Uterine smooth muscle cell (primary cell): ENCODE results near the gene BRAP. TPM values are rescaled to one million over a fixed set of nuclear protein-coding genes. Genes with fewer than 3 reads are reported as not detected.

Source experiments
- total RNA-seq: library from RNA; depleted of rRNA; stranded (reverse); fragments of >200 nt; gene quantifications from 2 replicates; pipeline ENCODE4 v1.2.3, GENCODE V29; 2014

Gene BRAP, protein sequence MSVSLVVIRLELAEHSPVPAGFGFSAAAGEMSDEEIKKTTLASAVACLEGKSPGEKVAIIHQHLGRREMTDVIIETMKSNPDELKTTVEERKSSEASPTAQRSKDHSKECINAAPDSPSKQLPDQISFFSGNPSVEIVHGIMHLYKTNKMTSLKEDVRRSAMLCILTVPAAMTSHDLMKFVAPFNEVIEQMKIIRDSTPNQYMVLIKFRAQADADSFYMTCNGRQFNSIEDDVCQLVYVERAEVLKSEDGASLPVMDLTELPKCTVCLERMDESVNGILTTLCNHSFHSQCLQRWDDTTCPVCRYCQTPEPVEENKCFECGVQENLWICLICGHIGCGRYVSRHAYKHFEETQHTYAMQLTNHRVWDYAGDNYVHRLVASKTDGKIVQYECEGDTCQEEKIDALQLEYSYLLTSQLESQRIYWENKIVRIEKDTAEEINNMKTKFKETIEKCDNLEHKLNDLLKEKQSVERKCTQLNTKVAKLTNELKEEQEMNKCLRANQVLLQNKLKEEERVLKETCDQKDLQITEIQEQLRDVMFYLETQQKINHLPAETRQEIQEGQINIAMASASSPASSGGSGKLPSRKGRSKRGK
- total RNA-seq, result 18.0 and 19.4 TPM in 2 replicates

GRCh38 chr12:111685811-111686573, at the start of gene BRAP, which contains the start of gene ACAD10:
Gene BRAP, minus strand, starts transcription at chr12:111685956. Its CDS starts 164 bp downstream, at chr12:111685792.
Gene ACAD10, plus strand, starts transcription at chr12:111686053. Its CDS starts 6,657 bp downstream, at chr12:111692710.

GRCh38 chr12:111598637-111599452, 86.9 kb downstream of the BRAP start, which contains the start of gene ATXN2:
Gene ATXN2, minus strand, starts transcription at chr12:111599315. Its CDS starts 281 bp downstream, at chr12:111599034.

Other genes starting within 250 kb of the BRAP start
- gene ATXN2, start 86.6 kb downstream of the BRAP start, total RNA-seq, result 31.7 and 33.9 TPM in 2 replicates
- 16.3 and 18.4 TPM in 2 replicates for gene ACAD10, start 97 bp upstream of the BRAP start, total RNA-seq
- gene ALDH2, start 81.0 kb upstream of the BRAP start, total RNA-seq, result 23.8 and 47.7 TPM in 2 replicates
- gene MAPKAPK5, start 156.3 kb upstream of the BRAP start, total RNA-seq, result 38.5 and 41.4 TPM in 2 replicates